Measurements from ENCODE around the gene INPP5B.
"Not testable (repeated sequence)": the region's sequence is repeated elsewhere in the genome, so short reads cannot be mapped to it uniquely, and the experiment has no call there.

DNA sequence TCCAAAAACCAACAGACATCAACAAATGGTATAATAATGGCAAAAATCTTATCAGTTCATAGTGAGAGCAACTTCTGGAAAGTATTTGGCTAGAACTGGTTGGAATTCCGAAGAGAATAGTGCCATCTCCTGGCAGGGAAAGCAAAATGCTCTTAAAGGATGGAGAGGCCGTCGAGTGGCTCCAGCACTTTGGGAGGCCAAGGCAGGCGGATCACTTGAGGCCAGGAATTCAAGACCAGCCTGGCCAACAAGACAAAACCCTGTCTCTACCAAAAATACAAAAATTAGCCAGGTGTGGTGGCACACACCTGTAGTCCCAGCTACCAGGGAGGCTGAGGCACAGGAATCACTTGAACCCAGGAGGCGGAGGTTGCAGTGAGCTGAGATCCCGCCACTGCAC lies 28.2 kb upstream of the INPP5B start:
- TF ChIP-seq POLR2AphosphoS5 (IDR thresholded peaks at IDR 0.05), result not testable (repeated sequence)
- TF ChIP-seq, protein P1, sequence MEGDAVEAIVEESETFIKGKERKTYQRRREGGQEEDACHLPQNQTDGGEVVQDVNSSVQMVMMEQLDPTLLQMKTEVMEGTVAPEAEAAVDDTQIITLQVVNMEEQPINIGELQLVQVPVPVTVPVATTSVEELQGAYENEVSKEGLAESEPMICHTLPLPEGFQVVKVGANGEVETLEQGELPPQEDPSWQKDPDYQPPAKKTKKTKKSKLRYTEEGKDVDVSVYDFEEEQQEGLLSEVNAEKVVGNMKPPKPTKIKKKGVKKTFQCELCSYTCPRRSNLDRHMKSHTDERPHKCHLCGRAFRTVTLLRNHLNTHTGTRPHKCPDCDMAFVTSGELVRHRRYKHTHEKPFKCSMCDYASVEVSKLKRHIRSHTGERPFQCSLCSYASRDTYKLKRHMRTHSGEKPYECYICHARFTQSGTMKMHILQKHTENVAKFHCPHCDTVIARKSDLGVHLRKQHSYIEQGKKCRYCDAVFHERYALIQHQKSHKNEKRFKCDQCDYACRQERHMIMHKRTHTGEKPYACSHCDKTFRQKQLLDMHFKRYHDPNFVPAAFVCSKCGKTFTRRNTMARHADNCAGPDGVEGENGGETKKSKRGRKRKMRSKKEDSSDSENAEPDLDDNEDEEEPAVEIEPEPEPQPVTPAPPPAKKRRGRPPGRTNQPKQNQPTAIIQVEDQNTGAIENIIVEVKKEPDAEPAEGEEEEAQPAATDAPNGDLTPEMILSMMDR (IDR thresholded peaks at IDR 0.05), result peak in 3 of 4 experiments; percentile 22 to 38 (median 36)
